Measurements from ENCODE around the gene CCDC27. TPM values are rescaled to one million over a fixed set of nuclear protein-coding genes. Genes with fewer than 3 reads are reported as not detected.

CCDC27 gene
- total RNA-seq, 1 experiment from 2014 or later, result not detected

GRCh38 chr1:3743421-3743820 is 8.8 kb upstream of the CCDC27 start:
- no peak overlapping the region for H2AFZ ChIP-seq
- CTCF ChIA-PET, result no interaction called here
- no peak for DNase-seq
- H3K4me2 ChIP-seq, result no peak overlapping the region
- no peak overlapping the region for H3K4me3 ChIP-seq
- no peaks in the 10 kb centered on the region for H3K9me3 ChIP-seq (ENCODE audit: insufficient read depth, low read depth)
- H3K27me3 ChIP-seq (ENCODE audit: insufficient read depth, low read depth), result no peaks in the 10 kb centered on the region
- H3K4me1 ChIP-seq (replicated peaks; ENCODE audit: insufficient read depth), result peaks cover 15% of the 10 kb centered on the region
- TF ChIP-seq CTCF (conservative IDR thresholded peaks at IDR 0.05) (no peak), EZH2 (IDR thresholded peaks at IDR 0.05; ENCODE audit: low read depth) (no peak)
- H3F3A ChIP-seq (ENCODE audit: insufficient read depth, low read depth), result peaks cover 10% of the 10 kb centered on the region; the same call in 1 of the 2 replicates
- H4K20me1 ChIP-seq (ENCODE audit: insufficient read depth), result peaks cover 4% of the 10 kb centered on the region
- POLR2A ChIA-PET (ENCODE audit: unreplicated experiment), result no interaction called here
- H3K79me2 ChIP-seq (ENCODE audit: low read depth), result 0 out of 2 replicates have a peak, but pooled peaks cover 3% of the 10 kb centered on the region
- intact Hi-C loops (cut with micrococcal nuclease; ENCODE audit: unreplicated experiment), result no loop called here
- H3K27ac ChIP-seq, result no peak overlapping the region
- H3K9me2 ChIP-seq (ENCODE audit: insufficient read depth), result no peaks in the 10 kb centered on the region
- H3K36me3 ChIP-seq (ENCODE audit: low read depth), result no peaks in the 10 kb centered on the region
- BruUV-seq (replicated peaks), result no TSS peak

- no peak for TF ChIP-seq EZH2 (IDR thresholded peaks at IDR 0.05; ENCODE audit: low read depth)
- no peak for TF ChIP-seq CTCF (conservative IDR thresholded peaks at IDR 0.05)
- H3K9me3 ChIP-seq (ENCODE audit: insufficient read depth, low read depth), result no peaks in the 10 kb centered on the region
- 0 out of 2 replicates have a peak, but pooled peaks cover 3% of the 10 kb centered on the region for H3K79me2 ChIP-seq (ENCODE audit: low read depth)
- no peak overlapping the region for H3K4me3 ChIP-seq
- peaks cover 4% of the 10 kb centered on the region for H4K20me1 ChIP-seq (ENCODE audit: insufficient read depth)
- POLR2A ChIA-PET (ENCODE audit: unreplicated experiment), result no interaction called here
- H3K36me3 ChIP-seq (ENCODE audit: low read depth), result no peaks in the 10 kb centered on the region
- no peak overlapping the region for H2AFZ ChIP-seq
- H3F3A ChIP-seq (ENCODE audit: insufficient read depth, low read depth), result peaks cover 10% of the 10 kb centered on the region; the same call in 1 of the 2 replicates
- no peaks in the 10 kb centered on the region for H3K27me3 ChIP-seq (ENCODE audit: insufficient read depth, low read depth)
- intact Hi-C loops (cut with micrococcal nuclease; ENCODE audit: unreplicated experiment), result no loop called here
- H3K27ac ChIP-seq, result no peak overlapping the region
- BruUV-seq (replicated peaks), result no TSS peak
- peaks cover 15% of the 10 kb centered on the region for H3K4me1 ChIP-seq (replicated peaks; ENCODE audit: insufficient read depth)
- CTCF ChIA-PET, result no interaction called here
- H3K9me2 ChIP-seq (ENCODE audit: insufficient read depth), result no peaks in the 10 kb centered on the region
- DNase-seq, result no peak
- no peak overlapping the region for H3K4me2 ChIP-seq
Observed at GRCh38 chr1:3743826-3744225, 8.4 kb upstream of the CCDC27 start.

GRCh38 chr1:3744646-3745045 is 7.6 kb upstream of the CCDC27 start:
- no peaks in the 10 kb centered on the region for H3K9me2 ChIP-seq (ENCODE audit: insufficient read depth)
- H3K36me3 ChIP-seq (ENCODE audit: low read depth), result no peaks in the 10 kb centered on the region
- ChIA-PET POLR2A (ENCODE audit: unreplicated experiment) (no interaction called here), CTCF (no interaction called here)
- peaks cover 10% of the 10 kb centered on the region; the same call in 1 of the 2 replicates for H3F3A ChIP-seq (ENCODE audit: insufficient read depth, low read depth)
- no peaks in the 10 kb centered on the region for H3K9me3 ChIP-seq (ENCODE audit: insufficient read depth, low read depth)
- peaks cover 8% of the 10 kb centered on the region for H3K27me3 ChIP-seq (ENCODE audit: insufficient read depth, low read depth)
- no peak for DNase-seq
- no peak overlapping the region for H2AFZ ChIP-seq
- no TSS peak for BruUV-seq (replicated peaks)
- H3K4me1 ChIP-seq (replicated peaks; ENCODE audit: insufficient read depth), result peaks cover 15% of the 10 kb centered on the region
- no peak overlapping the region for H3K27ac ChIP-seq
- 0 out of 2 replicates have a peak, but pooled peaks cover 3% of the 10 kb centered on the region for H3K79me2 ChIP-seq (ENCODE audit: low read depth)
- TF ChIP-seq EZH2 (IDR thresholded peaks at IDR 0.05; ENCODE audit: low read depth), result no peak
- TF ChIP-seq CTCF (conservative IDR thresholded peaks at IDR 0.05), result no peak
- intact Hi-C loops (cut with micrococcal nuclease; ENCODE audit: unreplicated experiment), result no loop called here
- peaks cover 4% of the 10 kb centered on the region for H4K20me1 ChIP-seq (ENCODE audit: insufficient read depth)
- H3K4me2 ChIP-seq, result no peak overlapping the region
- no peak overlapping the region for H3K4me3 ChIP-seq

All from PC-9 (cell line).